ENCODE data around the gene DPYSL5.

DPYSL5 gene

DNA sequence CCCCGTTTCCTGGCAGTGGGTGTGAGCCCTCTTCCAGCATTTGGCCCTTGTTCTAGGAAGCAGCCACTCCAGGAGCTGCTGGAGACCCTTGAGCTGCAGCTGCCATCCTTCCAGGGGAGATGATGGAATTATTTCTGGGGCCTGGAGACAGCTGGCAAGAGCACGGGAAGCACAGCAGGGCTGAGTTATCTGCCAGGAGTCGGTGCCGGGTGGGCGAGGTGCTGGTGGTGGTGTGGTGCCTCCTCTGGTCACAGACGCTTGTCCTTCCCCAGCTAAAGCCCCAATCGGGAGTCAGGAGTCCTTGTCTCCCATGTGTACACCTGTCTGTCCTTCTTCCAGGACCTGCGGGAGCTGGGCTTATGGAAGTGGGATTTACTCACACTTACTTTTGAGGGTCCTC is 36.0 kb downstream of the DPYSL5 start:
- TF ChIP-seq POLR2A (IDR thresholded peaks at IDR 0.05; ENCODE audit: low read depth, low read length): no peak
- TF ChIP-seq TAF1 (IDR thresholded peaks at IDR 0.05; ENCODE audit: borderline replicate concordance, low read depth, low read length): no peak
- no peak for TF ChIP-seq POLR2AphosphoS5 (IDR thresholded peaks at IDR 0.05; ENCODE audit: low read depth, low read length)
- FAIRE-seq (no peak), DNase-seq (ENCODE audit: insufficient read length) (no peak)

DNA sequence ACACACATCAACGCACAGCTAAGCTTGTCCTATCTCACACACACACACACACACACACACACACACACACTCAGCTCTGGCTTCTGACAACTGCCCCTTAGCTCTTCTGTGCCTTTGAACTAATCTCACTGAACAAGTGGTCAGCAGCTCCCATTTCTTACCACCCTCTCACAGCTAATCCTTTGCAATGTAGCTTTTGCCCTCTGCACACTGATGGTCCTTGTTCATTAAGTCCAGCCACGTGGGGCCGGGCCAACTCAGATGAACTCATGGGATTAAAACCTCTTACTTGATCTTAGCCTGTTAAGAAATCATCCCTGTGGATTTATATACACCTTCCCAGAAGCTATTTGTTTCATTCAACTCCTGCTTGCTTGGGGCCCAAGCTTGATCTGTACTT is 36.6 kb downstream of the DPYSL5 start:
- FAIRE-seq (no peak), DNase-seq (ENCODE audit: insufficient read length) (no peak)
- TF ChIP-seq TAF1 (IDR thresholded peaks at IDR 0.05; ENCODE audit: borderline replicate concordance, low read depth, low read length) (no peak), POLR2A (IDR thresholded peaks at IDR 0.05; ENCODE audit: low read depth, low read length) (no peak), POLR2AphosphoS5 (IDR thresholded peaks at IDR 0.05; ENCODE audit: low read depth, low read length) (no peak)

DNA sequence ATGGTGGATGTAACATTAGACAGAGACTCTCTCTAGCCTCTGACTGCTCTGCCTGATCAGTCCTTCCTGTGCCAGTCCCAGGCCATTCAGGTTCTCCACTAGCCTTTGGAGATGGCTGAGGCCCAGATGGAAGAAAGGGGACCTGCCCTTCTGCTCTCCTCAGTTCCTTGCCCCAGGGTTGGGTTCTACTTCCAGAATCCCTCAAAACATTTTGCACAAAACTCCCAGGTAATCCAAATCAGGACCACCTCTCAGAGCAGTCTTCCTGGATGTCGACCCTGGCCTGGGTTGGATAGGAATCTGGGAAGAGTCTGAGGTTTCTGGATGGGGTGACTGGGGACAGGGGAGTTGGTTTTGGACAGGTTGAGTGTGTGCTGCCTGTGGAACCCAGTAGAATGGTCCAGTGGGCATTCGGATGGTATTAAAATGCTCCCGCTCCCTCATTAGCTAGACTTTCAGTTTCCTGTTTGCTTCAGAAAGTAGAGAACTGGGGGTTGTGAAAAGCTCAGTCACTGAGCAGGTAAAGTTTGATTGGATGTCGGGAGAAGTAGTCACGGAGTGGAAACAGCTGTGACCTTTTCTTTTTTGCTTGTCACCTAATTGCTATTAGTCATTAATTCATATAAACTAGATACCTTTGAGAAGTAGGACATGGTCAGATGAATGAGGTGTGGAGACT is 37.9 kb downstream of the DPYSL5 start:
- TF ChIP-seq POLR2A (IDR thresholded peaks at IDR 0.05; ENCODE audit: low read depth, low read length) (no peak), TAF1 (IDR thresholded peaks at IDR 0.05; ENCODE audit: borderline replicate concordance, low read depth, low read length) (no peak), POLR2AphosphoS5 (IDR thresholded peaks at IDR 0.05; ENCODE audit: low read depth, low read length) (no peak)
- DNase-seq (ENCODE audit: insufficient read length) (no peak), FAIRE-seq (no peak)

DNA sequence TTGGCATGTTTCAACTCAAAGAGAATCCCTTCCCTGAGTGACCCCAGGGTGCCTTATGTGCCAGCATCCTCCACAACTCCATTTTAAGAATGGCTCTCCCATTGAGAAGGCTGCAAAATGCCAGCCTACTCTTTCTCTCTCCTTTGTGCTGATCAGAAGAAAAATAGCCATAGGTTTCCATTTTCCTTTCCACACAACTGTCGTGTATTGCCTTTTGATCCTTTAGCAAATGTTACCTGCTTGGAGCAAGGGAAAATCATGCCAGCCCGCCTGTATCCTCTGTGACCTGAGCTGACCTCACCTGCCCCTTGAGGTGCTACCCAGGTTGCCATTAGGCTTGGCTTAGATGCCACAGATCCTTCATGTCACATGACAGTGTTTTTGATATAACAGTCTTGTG is 38.8 kb downstream of the DPYSL5 start:
- TF ChIP-seq POLR2AphosphoS5 (IDR thresholded peaks at IDR 0.05; ENCODE audit: low read depth, low read length) (no peak), TAF1 (IDR thresholded peaks at IDR 0.05; ENCODE audit: borderline replicate concordance, low read depth, low read length) (no peak), POLR2A (IDR thresholded peaks at IDR 0.05; ENCODE audit: low read depth, low read length) (no peak)
- DNase-seq (ENCODE audit: insufficient read length): no peak
- no peak for FAIRE-seq

DNA sequence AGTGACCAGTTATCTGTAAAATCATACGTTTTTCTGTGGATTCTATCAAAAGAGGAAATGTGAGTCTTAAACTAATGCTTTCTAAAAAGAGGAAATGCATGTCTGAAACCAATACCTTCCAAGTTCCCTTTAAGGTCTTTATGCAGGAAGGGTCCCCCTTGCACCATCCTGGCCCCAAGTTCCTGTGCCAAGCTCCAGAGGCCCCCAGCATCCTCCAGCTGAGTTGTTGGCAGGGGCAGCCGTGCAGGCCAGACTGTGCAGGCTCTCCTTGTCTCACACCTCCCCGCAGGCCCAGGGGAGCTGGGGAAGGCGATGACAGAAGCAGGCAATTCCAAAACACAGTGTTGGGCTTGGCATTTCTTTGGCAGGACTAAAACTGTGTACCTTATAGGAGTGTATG is 39.2 kb downstream of the DPYSL5 start:
- no peak for DNase-seq (ENCODE audit: insufficient read length)
- FAIRE-seq: no peak
- TF ChIP-seq TAF1 (IDR thresholded peaks at IDR 0.05; ENCODE audit: borderline replicate concordance, low read depth, low read length) (no peak), POLR2AphosphoS5 (IDR thresholded peaks at IDR 0.05; ENCODE audit: low read depth, low read length) (no peak), POLR2A (IDR thresholded peaks at IDR 0.05; ENCODE audit: low read depth, low read length) (no peak)

DNA sequence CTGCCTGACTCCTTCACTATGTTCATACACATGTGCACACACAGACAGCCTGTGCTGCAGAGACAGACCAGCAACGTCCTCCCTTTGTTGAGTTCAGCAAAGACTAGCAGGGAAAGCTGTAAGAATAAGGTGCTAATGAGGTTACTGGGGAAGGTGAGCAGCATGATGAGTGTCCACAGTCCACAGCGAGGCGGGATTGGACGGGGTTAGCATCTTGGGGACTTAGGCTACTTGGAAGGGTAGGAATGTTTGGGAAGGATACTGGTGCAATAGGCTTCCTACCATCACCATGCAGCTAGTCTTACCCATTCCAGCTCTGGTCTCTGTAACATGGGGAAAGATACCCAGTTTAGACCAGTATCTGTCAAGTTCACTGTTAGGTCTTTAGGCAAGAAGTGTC is 41.9 kb downstream of the DPYSL5 start:
- DNase-seq (ENCODE audit: insufficient read length) (no peak), FAIRE-seq (no peak)
- TF ChIP-seq POLR2AphosphoS5 (IDR thresholded peaks at IDR 0.05; ENCODE audit: low read depth, low read length) (no peak), POLR2A (IDR thresholded peaks at IDR 0.05; ENCODE audit: low read depth, low read length) (no peak)

DNA sequence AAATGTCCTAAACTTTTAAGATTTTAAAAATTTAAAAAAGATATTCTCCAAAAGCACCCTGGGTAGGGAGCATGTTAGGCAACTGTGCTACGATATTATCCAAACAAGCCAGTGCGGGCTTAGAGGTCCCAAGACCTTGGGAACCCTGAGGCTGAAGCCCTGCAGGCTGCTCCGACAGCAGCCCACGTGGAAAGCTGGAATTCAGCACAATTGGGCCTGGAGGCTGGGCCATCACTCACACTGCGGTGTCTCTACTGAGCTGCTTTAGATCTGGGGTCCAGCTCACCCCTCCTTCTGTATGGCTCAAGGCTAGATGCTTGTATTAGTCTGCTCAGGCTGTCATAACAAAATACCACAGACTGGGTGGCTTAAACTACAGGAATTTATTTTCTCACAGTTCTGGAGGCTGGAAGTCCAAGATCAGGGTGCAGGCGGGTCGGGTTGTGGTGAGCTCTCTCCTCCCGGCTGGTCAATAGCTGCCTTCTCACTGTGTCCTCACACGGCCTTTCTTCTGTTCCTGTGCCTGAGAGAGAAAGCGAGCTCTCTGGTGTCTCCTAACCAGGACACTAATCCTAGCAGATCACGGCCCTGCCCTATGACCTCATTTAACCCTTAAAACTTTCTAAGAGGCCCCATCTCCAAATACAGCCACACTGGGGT is 42.5 kb downstream of the DPYSL5 start:
- no peak for FAIRE-seq
- no peak for TF ChIP-seq POLR2A (IDR thresholded peaks at IDR 0.05; ENCODE audit: low read depth, low read length)
- TF ChIP-seq TAF1 (IDR thresholded peaks at IDR 0.05; ENCODE audit: borderline replicate concordance, low read depth, low read length): no peak
- no peak for TF ChIP-seq POLR2AphosphoS5 (IDR thresholded peaks at IDR 0.05; ENCODE audit: low read depth, low read length)
- no peak for DNase-seq (ENCODE audit: insufficient read length)

DNA sequence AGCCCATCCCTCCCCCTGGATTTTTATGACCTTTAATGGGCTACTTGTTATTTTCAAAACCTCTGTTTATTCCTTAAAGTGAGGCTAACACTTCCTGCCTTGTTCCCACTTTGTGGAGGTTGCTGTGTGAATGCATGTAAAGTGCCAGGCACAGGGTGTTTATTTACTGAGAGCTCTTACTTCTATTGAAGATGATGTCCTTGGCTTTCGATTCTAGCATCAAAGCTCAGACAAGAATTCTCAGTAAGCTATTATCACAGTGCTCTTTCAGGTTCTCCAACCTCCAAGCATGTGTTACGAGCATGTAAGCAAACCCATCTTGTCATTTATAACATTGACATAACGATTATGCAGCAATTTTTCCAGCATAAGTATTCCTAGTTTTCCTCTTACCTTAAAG is 44.2 kb downstream of the DPYSL5 start:
- TF ChIP-seq TAF1 (IDR thresholded peaks at IDR 0.05; ENCODE audit: borderline replicate concordance, low read depth, low read length) (no peak), POLR2AphosphoS5 (IDR thresholded peaks at IDR 0.05; ENCODE audit: low read depth, low read length) (no peak), POLR2A (IDR thresholded peaks at IDR 0.05; ENCODE audit: low read depth, low read length) (no peak)
- DNase-seq (ENCODE audit: insufficient read length) (no peak), FAIRE-seq (no peak)

DNA sequence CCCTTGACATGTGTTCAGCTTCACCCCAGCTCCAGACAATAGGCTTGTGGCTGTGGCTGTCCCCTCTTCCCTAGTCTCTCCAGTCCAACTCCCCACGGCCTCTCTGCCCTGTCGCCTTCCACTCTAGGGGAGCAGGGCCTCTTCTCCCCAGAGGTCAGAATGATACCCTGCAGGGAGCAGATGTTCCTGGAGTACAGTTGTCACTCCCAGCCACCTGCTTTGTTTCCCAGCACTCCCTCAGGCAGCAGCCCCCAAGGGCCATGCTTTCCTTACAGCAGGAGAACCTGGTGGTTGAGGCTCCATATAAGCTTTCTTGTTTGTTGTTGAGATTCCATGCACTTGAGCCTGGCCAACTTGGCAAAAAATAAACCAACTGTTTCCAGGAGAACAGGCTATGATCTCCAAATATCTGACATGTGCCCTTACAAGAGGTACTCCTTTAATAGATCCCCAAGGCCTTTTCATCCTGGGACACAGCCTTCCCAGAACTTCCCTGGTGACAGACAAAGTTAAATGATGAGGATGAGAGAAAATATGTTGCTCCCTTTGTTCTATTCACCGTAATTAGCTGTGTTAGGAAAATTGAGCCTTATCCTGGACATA is 45.1 kb downstream of the DPYSL5 start:
- DNase-seq (ENCODE audit: insufficient read length): no peak
- FAIRE-seq: no peak
- TF ChIP-seq TAF1 (IDR thresholded peaks at IDR 0.05; ENCODE audit: borderline replicate concordance, low read depth, low read length) (no peak), POLR2A (IDR thresholded peaks at IDR 0.05; ENCODE audit: low read depth, low read length) (no peak), POLR2AphosphoS5 (IDR thresholded peaks at IDR 0.05; ENCODE audit: low read depth, low read length) (no peak)

DNA sequence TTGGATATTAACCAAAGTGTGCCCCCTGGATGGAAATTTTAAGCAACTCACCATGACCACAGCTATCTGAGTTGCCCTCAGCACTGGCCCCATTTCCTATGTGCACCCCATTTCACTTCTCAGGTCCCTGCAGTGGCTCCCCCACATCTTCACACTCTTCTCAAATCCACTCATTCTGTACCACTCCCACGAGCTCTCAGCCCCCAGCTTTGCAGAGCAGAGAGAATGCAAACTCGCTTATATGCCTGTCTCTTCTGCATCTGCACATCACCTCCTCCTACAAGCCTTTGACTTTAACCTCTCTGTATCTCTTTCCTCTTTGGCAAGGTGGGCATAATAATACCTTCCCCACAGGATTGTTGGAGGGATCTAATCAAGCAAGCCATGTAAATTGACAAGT is 46.2 kb downstream of the DPYSL5 start:
- TF ChIP-seq TAF1 (IDR thresholded peaks at IDR 0.05; ENCODE audit: borderline replicate concordance, low read depth, low read length): no peak
- no peak for TF ChIP-seq POLR2AphosphoS5 (IDR thresholded peaks at IDR 0.05; ENCODE audit: low read depth, low read length)
- no peak for TF ChIP-seq POLR2A (IDR thresholded peaks at IDR 0.05; ENCODE audit: low read depth, low read length)
- no peak for DNase-seq (ENCODE audit: insufficient read length)
- FAIRE-seq: no peak

DNA sequence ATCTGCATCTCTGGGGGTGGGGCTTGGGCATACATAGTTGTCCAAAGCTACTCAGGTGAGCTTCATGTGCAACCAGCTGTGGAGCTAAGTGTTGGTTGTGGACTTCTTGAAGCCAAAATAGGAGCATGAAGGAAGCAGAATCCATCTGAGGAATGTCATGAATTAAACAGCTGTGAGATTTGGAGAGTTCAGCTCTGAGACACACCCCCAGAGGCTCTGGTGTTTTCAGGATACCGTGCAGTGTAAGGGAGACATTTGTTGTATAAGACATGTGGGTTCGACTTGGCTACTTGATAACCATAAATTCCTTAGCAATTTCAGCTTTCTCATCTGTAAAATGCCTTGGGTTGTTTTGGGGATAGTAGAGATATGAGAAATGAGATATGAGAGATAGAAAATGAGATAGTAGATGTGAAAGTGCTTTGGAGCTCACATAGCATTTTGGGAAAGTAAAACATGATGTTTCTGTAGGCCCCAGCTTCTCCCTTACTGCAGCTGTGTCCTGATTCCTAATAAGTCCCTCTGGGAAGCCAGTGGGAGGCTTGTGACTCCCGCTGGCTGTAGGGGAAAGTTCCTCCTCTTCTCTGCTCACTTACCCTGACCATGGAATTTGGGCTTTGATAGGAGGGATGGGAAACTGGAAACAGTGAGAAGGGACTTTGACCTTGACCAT is 50.0 kb downstream of the DPYSL5 start:
- TF ChIP-seq POLR2A (IDR thresholded peaks at IDR 0.05; ENCODE audit: low read depth, low read length) (no peak), POLR2AphosphoS5 (IDR thresholded peaks at IDR 0.05; ENCODE audit: low read depth, low read length) (no peak), TAF1 (IDR thresholded peaks at IDR 0.05; ENCODE audit: borderline replicate concordance, low read depth, low read length) (no peak)
- FAIRE-seq: no peak
- DNase-seq (ENCODE audit: insufficient read length): no peak
